Fibroblast of the aortic adventitia (primary cell): ENCODE results near the gene WDR86. TPM values are rescaled to one million over a fixed set of nuclear protein-coding genes. Genes with fewer than 3 reads are reported as not detected.

Experiments
- DNase-seq: peaks from one replicate; pipeline ENCODE4 v3.0.0-alpha.2; 2010; ENCODE audit warnings: low read depth
- H3K4me3 ChIP-seq: 2 replicates; pipeline ENCODE4 v1.5.1; 2011; ENCODE audit warnings: low read depth, mild to moderate bottlenecking, control low read depth, low read length, moderate library complexity
- total RNA-seq: library from RNA; depleted of rRNA; stranded (reverse); fragments of >200 nt; gene quantifications from 2 replicates; pipeline ENCODE4 v1.2.3, GENCODE V29; 2012; ENCODE audit warnings: low replicate concordance
- TF ChIP-seq, protein P1 (sequence below): IDR thresholded peaks from 2 replicates; pipeline ENCODE4 v1.5.1; 2011; ENCODE audit warnings: mild to moderate bottlenecking, low read length, control low read depth, inconsistent platforms; ENCODE audit not compliant: insufficient read depth

WDR86 gene
- total RNA-seq, 1 donor: 0.45 TPM

DNA sequence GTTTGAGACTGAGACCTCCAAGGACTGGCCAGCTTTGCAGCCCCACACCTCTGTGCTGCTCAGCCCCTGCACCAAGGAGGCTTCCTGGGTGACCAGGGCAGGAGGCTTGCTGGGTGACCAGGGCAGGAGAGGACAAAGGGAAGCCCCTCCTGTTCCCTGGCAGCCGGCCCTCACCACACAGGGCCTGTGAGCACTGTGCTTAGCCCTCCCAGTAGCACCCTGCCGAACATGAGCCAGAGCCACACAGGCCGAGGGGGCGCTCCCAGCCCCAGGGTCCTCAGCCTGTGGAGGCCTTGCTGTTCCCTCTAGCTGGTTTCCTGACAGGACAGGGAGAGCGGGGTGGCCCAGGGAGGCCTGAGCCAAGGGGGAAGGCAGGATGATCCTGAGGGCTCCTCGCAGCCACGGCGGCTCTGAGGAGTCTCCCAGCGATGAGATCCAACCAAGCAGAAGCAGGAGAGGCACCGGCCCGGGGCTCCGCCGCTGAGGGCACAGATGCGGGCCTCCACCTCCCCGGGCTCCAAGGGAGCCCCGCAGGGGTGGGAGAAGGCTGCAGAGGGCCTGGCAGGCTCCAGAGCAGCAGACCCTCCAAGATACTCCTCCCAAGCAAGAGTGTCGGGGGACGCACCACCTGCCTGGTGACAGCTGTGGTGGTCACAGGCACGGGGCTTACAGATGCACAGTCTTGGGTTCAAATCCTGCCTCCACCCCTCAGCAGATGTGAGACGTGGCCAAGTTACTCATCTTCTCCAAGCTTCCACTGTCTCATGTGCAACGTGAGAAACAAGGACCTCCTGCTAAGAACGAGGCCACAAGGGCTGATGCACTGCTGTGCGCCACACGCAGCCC is 22.5 kb downstream of the WDR86 start:
- TF ChIP-seq, protein P1, sequence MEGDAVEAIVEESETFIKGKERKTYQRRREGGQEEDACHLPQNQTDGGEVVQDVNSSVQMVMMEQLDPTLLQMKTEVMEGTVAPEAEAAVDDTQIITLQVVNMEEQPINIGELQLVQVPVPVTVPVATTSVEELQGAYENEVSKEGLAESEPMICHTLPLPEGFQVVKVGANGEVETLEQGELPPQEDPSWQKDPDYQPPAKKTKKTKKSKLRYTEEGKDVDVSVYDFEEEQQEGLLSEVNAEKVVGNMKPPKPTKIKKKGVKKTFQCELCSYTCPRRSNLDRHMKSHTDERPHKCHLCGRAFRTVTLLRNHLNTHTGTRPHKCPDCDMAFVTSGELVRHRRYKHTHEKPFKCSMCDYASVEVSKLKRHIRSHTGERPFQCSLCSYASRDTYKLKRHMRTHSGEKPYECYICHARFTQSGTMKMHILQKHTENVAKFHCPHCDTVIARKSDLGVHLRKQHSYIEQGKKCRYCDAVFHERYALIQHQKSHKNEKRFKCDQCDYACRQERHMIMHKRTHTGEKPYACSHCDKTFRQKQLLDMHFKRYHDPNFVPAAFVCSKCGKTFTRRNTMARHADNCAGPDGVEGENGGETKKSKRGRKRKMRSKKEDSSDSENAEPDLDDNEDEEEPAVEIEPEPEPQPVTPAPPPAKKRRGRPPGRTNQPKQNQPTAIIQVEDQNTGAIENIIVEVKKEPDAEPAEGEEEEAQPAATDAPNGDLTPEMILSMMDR: no peak
- DNase-seq: no peak

GRCh38 chr7:151386301-151387160 is 23.3 kb downstream of the WDR86 start:
- no peak for DNase-seq
- no peak overlapping the region for H3K4me3 ChIP-seq
- TF ChIP-seq, protein P1: no peak

More for the DNA sequence above, 22.5 kb downstream of the WDR86 start:
- no peak overlapping the region for H3K4me3 ChIP-seq

- DNase-seq: no peak
- TF ChIP-seq, protein P1: no peak
- H3K4me3 ChIP-seq: no peak overlapping the region
These were observed 24.1 kb downstream of the WDR86 start for GRCh38 chr7:151385626-151386300.

GRCh38 chr7:151384776-151385625 is 24.8 kb downstream of the WDR86 start:
- H3K4me3 ChIP-seq: no peak overlapping the region
- no peak for DNase-seq
- TF ChIP-seq, protein P1: no peak

DNA sequence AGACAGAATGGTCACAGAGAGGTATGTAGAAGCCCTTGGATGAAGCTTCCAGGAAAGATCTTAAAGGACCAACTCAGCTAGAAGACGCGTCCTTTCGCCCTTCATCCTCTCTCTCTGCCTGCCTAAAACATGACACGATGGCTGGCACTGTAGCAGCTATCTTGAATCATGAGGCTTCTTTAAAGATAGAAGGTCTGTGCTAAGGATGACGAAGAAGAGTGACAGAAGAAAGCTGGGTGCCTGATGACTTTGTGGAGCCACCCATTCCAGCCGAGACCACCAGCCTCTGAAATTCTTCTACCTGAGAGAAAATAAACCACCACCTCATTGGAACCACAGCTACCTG is 25.5 kb downstream of the WDR86 start:
- no peak overlapping the region for H3K4me3 ChIP-seq
- no peak for DNase-seq
- TF ChIP-seq, protein P1: no peak
